Germinal center (tissue), 1 donor: Measurements from ENCODE around the gene EVI2B.
"Not testable (repeated sequence)": the region's sequence is repeated elsewhere in the genome, so short reads cannot be mapped to it uniquely, and the experiment has no call there.

Source experiments
- DNase-seq: peaks from one replicate; pipeline ENCODE4 v3.0.0; 2012; ENCODE audit warnings: mixed read lengths, low spot score

EVI2B gene, protein sequence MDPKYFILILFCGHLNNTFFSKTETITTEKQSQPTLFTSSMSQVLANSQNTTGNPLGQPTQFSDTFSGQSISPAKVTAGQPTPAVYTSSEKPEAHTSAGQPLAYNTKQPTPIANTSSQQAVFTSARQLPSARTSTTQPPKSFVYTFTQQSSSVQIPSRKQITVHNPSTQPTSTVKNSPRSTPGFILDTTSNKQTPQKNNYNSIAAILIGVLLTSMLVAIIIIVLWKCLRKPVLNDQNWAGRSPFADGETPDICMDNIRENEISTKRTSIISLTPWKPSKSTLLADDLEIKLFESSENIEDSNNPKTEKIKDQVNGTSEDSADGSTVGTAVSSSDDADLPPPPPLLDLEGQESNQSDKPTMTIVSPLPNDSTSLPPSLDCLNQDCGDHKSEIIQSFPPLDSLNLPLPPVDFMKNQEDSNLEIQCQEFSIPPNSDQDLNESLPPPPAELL

GRCh38 chr17:31313982-31314781 lies at the start of gene EVI2B:
Gene EVI2B, minus strand, starts transcription at chr17:31314054. Its CDS starts 8,445 bp downstream, at chr17:31305609.
- DNase-seq = peak; percentile 13

DNA sequence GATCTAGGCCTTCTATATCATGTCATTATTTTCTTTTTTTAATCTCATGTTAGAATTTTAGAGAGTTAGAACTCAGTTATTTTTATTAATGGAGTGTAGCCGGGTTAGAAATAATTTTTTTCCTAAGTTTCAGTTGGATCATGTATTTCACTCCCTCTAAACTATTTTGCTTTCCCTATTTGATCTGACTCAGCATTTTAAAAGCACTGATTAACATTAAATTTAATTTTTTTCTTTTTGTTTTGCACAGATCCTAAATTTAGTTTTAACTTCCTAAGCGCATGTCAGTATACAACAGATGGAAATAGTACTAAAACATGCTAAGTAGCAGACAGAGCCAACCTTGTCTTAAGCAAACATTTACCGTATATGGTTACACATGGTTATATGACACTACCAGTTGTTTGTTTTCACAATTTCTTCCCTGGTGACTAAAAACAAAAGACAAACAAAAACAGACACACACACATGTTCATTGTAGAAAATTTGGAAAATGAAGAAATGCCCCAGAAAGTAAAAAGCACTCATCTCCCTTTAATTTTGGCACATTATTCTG lies 44.1 kb upstream of the EVI2B start:
- no peak for DNase-seq

DNA sequence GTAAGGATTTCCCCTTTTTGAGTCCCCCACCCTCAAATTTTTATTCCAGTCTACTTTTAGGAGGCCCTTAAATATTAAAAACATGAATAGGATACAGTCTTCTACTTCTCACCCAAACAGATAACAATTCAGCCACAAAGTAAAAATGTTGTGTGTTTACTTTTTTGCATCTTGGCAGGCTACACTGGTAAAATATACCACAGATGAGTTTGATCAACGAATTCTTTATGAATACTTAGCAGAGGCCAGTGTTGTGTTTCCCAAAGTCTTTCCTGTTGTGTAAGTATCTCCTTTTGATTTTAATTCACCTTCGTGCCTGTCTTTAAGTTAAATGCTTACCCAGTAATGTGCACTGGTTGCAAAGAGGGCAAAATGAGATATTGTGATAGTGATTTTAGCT lies 43.2 kb upstream of the EVI2B start:
- DNase-seq = no peak

DNA sequence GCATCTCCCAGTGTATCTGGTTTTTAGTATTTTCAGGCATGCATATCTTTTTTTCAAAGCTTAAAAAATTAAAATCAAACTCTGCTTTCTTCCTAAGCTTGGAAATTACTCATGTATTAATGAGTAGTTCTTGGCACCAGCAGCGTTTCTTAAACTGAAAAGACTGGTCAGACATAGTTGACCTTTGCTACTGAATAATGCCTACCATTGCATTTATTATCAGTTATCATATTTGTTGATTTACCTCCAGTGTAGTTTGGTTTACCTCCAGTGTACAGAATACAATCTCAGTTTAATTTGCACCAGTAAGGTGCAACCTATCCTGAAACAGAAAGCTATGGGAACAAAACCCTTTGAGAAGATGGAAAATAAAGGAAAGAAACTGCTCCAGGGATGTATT lies 42.1 kb upstream of the EVI2B start:
- DNase-seq = no peak

- DNase-seq = no peak
Measured at GRCh38 chr17:31349454-31349853, 35.6 kb upstream of the EVI2B start.

- not testable (repeated sequence) for DNase-seq
Measured at GRCh38 chr17:31345191-31345747, 31.4 kb upstream of the EVI2B start.

GRCh38 chr17:31339906-31340661 lies 26.2 kb upstream of the EVI2B start:
- no peak for DNase-seq

- DNase-seq = no peak
Measured at GRCh38 chr17:31329221-31329620, 15.4 kb upstream of the EVI2B start.

DNA sequence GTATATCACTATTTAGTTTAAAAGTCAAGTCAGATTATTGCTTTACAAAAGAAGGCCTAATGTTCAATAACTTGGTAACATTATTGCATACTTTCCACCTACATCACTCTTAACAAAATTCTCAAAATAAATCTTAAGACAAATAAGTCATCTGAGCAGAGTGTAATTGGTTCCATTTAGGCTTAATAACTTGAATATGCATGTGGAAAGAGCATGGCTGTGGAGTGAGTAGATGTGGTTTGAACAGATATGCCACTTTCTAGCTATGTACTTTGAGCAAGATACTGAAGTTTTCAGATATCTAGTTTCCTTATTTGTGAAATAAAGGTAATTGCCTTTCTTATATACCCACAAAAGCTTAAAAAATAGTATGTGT lies 14.3 kb upstream of the EVI2B start:
- no peak for DNase-seq

GRCh38 chr17:31327534-31328159 lies 13.8 kb upstream of the EVI2B start:
- no peak for DNase-seq

DNA sequence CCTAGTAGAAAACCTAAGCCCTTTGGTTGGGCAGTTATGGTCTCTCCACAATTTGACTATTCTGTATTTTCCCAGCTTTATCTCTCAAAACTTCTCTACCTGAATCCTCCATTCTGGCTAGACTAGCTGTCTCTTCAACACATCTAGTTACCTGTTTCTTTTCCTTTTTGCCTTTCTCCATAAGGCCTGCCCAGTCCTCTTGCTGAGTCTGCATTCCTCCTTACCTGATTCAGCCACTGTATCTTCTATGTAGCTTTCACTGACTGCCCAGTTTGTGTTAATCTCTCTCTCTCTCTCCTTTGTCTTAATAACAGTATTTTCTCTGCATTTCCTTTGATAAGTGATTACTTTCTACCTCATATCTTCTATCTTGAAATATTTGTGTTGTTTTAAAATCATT lies 9.7 kb upstream of the EVI2B start:
- DNase-seq = no peak

DNA sequence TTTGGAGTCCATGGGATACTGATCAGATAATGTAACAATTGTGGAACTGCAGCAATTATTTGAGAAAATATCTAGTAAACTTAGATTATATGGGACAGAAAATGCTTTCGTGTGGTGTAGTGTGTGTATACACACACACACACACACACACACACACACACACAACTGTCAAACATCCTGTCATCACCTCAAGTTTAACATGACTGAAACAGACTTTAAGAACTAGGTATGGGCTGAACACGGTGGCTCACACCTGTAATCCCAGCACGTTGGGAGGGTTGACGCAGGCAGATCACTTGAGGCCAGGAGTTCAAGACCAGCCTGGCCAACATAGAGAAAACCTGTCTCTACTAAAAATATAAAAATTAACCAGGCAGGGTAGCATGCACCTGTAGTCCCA lies 8.1 kb upstream of the EVI2B start:
- DNase-seq = no peak

- peak; percentile 46 for DNase-seq
Measured at GRCh38 chr17:31321481-31321880, 7.6 kb upstream of the EVI2B start, which contains the start of gene EVI2A. Gene EVI2A, minus strand, starts transcription at chr17:31321622. Its CDS starts 2,609 bp downstream, at chr17:31319013.

- DNase-seq = no peak
Measured at GRCh38 chr17:31320791-31321190, 6.9 kb upstream of the EVI2B start.

GRCh38 chr17:31320241-31320640 lies 6.4 kb upstream of the EVI2B start:
- no peak for DNase-seq

- peak; percentile 30 for DNase-seq
Measured at GRCh38 chr17:31318851-31319661, 5.2 kb upstream of the EVI2B start.

DNA sequence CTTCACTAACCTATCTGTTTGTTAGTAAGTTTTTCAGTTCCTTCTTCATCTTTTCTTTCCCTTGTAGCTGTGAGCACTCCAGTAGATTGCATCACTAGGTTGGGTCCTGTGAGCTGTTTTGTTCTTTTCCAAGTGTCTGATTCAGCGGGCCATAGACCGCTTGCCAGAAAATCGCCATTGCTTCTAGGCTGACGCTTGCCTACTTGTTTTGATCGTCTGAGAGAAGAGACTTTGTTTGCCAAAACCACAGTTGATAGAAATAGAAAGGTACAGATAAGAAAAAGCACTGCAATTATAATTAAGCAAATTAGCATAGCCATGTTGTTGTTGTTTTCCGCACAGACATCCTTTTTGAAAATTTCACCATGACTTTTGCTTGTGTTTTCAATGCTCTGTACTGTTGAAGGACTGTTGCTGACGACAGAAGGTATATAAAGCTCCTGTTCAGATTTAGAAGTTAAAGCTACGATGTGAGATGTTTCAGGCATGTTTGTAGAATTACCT lies 4.5 kb upstream of the EVI2B start:
- no peak for DNase-seq

DNA sequence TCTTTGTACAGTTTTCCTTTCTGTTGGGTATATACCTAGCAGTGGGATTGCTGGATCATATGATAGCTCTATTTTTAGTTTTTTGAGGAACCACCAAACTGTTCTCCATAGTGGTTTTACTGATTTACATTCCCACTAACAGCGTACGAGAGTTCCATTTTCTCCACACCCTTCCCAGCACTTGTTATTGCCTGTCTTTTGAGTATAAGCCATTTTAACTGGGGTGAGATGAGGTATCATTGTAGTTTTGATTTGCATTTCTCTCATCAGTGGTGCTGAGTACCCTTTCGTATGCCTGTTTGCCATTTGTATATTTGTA lies 887 bp upstream of the EVI2B start:
- DNase-seq = no peak

DNA sequence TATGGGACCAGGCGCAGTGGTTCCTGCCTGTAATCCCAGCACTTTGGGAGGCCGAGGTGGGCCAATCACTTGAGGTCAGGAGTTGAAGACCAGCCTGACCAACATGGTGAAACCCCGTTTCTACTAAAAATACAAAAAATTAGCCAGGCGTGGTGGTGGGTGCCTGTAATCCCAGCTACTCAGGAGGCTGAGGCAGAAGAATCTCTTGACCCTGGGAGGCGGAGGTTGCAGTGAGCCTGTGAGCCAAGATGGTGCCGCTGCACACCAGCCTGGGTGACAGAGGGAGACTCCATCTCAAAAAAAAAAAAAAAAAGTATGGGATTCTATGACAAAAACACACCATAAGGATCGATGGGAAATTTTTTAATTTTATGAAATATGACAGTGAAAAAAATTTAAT lies 1.6 kb downstream of the EVI2B start:
- DNase-seq = not testable (repeated sequence)

DNA sequence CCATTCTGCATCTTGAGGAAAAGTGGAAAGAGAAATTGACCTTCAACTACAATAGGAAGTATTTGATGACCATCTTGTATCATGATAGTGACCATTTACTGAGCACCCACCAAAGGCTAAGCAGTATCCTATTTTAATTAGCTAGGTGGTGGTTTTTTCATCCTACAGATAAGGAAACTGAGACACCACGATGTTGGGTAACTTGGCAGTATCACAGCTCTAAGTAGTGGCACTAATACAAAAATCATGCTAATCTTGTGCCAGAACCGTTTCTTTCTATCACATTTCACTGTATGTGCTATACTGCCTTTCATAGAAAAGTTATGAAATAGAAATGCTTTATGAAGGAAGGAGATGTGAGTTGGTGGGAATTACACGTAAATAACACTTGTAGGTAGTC lies 2.3 kb downstream of the EVI2B start:
- no peak for DNase-seq
